ENCODE measurements around the gene FRMPD4. TPM values are rescaled to one million over a fixed set of nuclear protein-coding genes. Genes with fewer than 3 reads are reported as not detected.

FRMPD4 gene
- total RNA-seq, 1 donor = 1.8 TPM

- no peaks in the 10 kb centered on the region for H4K20me1 ChIP-seq (ENCODE audit: insufficient read depth, low read length)
- no peak for DNase-seq (ENCODE audit: insufficient read length, low spot score, missing footprints)
- no peak overlapping the region for H3K4me2 ChIP-seq (ENCODE audit: insufficient read depth, low read length)
- no peaks in the 10 kb centered on the region for H3K36me3 ChIP-seq (ENCODE audit: insufficient read depth, low read length)
- no peaks in the 10 kb centered on the region for H3K79me2 ChIP-seq (ENCODE audit: insufficient read depth, low read length)
- no peak overlapping the region for H3K4me3 ChIP-seq (ENCODE audit: insufficient read depth, low read length)
- no peak overlapping the region for H3K27ac ChIP-seq (ENCODE audit: low read depth, low read length)
- TF ChIP-seq CTCF (IDR thresholded peaks at IDR 0.05; ENCODE audit: extremely low read depth, low read depth, low read length) = no peak
- H3K9me3 ChIP-seq (ENCODE audit: low read depth, low read length) = no peaks in the 10 kb centered on the region
- H3K27me3 ChIP-seq (ENCODE audit: insufficient read depth, low read length) = no peaks in the 10 kb centered on the region
- no peaks in the 10 kb centered on the region for H3K4me1 ChIP-seq (ENCODE audit: insufficient read depth, low read length)
- no peak overlapping the region for H2AFZ ChIP-seq (ENCODE audit: low read length)
Observed at GRCh38 chrX:12400218-12400617, 261.9 kb downstream of the FRMPD4 start.

GRCh38 chrX:12401252-12401651, 263.0 kb downstream of the FRMPD4 start:
- H3K36me3 ChIP-seq (ENCODE audit: insufficient read depth, low read length) = no peaks in the 10 kb centered on the region
- H4K20me1 ChIP-seq (ENCODE audit: insufficient read depth, low read length) = no peaks in the 10 kb centered on the region
- H2AFZ ChIP-seq (ENCODE audit: low read length) = no peak overlapping the region
- no peak for DNase-seq (ENCODE audit: insufficient read length, low spot score, missing footprints)
- no peak overlapping the region for H3K27ac ChIP-seq (ENCODE audit: low read depth, low read length)
- TF ChIP-seq CTCF (IDR thresholded peaks at IDR 0.05; ENCODE audit: extremely low read depth, low read depth, low read length) = no peak
- H3K79me2 ChIP-seq (ENCODE audit: insufficient read depth, low read length) = no peaks in the 10 kb centered on the region
- H3K4me2 ChIP-seq (ENCODE audit: insufficient read depth, low read length) = no peak overlapping the region
- no peak overlapping the region for H3K4me3 ChIP-seq (ENCODE audit: insufficient read depth, low read length)
- no peaks in the 10 kb centered on the region for H3K4me1 ChIP-seq (ENCODE audit: insufficient read depth, low read length)
- no peaks in the 10 kb centered on the region for H3K9me3 ChIP-seq (ENCODE audit: low read depth, low read length)
- H3K27me3 ChIP-seq (ENCODE audit: insufficient read depth, low read length) = no peaks in the 10 kb centered on the region

- no peak overlapping the region for H3K27ac ChIP-seq (ENCODE audit: low read depth, low read length)
- H3K4me1 ChIP-seq (ENCODE audit: insufficient read depth, low read length) = no peaks in the 10 kb centered on the region
- H3K79me2 ChIP-seq (ENCODE audit: insufficient read depth, low read length) = no peaks in the 10 kb centered on the region
- no peaks in the 10 kb centered on the region for H4K20me1 ChIP-seq (ENCODE audit: insufficient read depth, low read length)
- DNase-seq (ENCODE audit: insufficient read length, low spot score, missing footprints) = no peak
- no peaks in the 10 kb centered on the region for H3K9me3 ChIP-seq (ENCODE audit: low read depth, low read length)
- H3K27me3 ChIP-seq (ENCODE audit: insufficient read depth, low read length) = no peaks in the 10 kb centered on the region
- H3K4me2 ChIP-seq (ENCODE audit: insufficient read depth, low read length) = no peak overlapping the region
- no peaks in the 10 kb centered on the region for H3K36me3 ChIP-seq (ENCODE audit: insufficient read depth, low read length)
- TF ChIP-seq CTCF (IDR thresholded peaks at IDR 0.05; ENCODE audit: extremely low read depth, low read depth, low read length) = no peak
- no peak overlapping the region for H3K4me3 ChIP-seq (ENCODE audit: insufficient read depth, low read length)
- H2AFZ ChIP-seq (ENCODE audit: low read length) = no peak overlapping the region
Observed at GRCh38 chrX:12403474-12404082, 265.3 kb downstream of the FRMPD4 start.

- Histone ChIP-seq H3K9me3 (ENCODE audit: low read depth, low read length) (no peaks in the 10 kb centered on the region), H2AFZ (ENCODE audit: low read length) (no peak overlapping the region), H4K20me1 (ENCODE audit: insufficient read depth, low read length) (no peaks in the 10 kb centered on the region), H3K4me3 (ENCODE audit: insufficient read depth, low read length) (no peak overlapping the region), H3K4me1 (ENCODE audit: insufficient read depth, low read length) (no peaks in the 10 kb centered on the region), H3K4me2 (ENCODE audit: insufficient read depth, low read length) (no peak overlapping the region), H3K27ac (ENCODE audit: low read depth, low read length) (no peak overlapping the region), H3K79me2 (ENCODE audit: insufficient read depth, low read length) (no peaks in the 10 kb centered on the region), H3K27me3 (ENCODE audit: insufficient read depth, low read length) (no peaks in the 10 kb centered on the region), H3K36me3 (ENCODE audit: insufficient read depth, low read length) (no peaks in the 10 kb centered on the region)
- DNase-seq (ENCODE audit: insufficient read length, low spot score, missing footprints) = no peak
- TF ChIP-seq CTCF (IDR thresholded peaks at IDR 0.05; ENCODE audit: extremely low read depth, low read depth, low read length) = no peak
Observed at GRCh38 chrX:12405306-12405705, 267.0 kb downstream of the FRMPD4 start.

Data from osteoblast (primary cell).